Measurements from ENCODE around the gene SLC9B2. TPM values are rescaled to one million over a fixed set of nuclear protein-coding genes. Genes with fewer than 3 reads are reported as not detected.

Gene SLC9B2
- total and polyA plus RNA-seq, 12 donors = 1.00 to 11.4 (median 3.3) TPM

GRCh38 chr4:103052779-103053178 is 23.8 kb downstream of the SLC9B2 start:
- DNase-seq (no peak), ATAC-seq (no peak)
- intact Hi-C loops (cut with DNase I) = no loop called here
- Histone ChIP-seq H3K4me3 (no peak overlapping the region), H3K36me3 (peaks cover 0 to 28% (median 0%) of the 10 kb centered on the region in 9 donors), H3K9me3 (peaks cover 0 to 6% (median 0%) of the 10 kb centered on the region in 11 donors), H3K27me3 (no peaks in the 10 kb centered on the region), H3K4me1 (no peaks in the 10 kb centered on the region), H3K27ac (no peak overlapping the region)
- no peak for TF ChIP-seq CTCF (IDR thresholded peaks at IDR 0.05)
- 75 to 76% methylated on average over 3 of the region's 3 CpGs for WGBS, 2 donors

- Histone ChIP-seq H3K9me3 (peaks cover 0 to 6% (median 0%) of the 10 kb centered on the region in 11 donors), H3K27me3 (no peaks in the 10 kb centered on the region), H3K4me3 (no peak overlapping the region), H3K36me3 (peaks cover 0 to 31% (median 0%) of the 10 kb centered on the region in 9 donors), H3K4me1 (no peaks in the 10 kb centered on the region), H3K27ac (no peak overlapping the region)
- ATAC-seq = no peak
- 95 to 99% methylated on average over 3 of the region's 3 CpGs for WGBS, 2 donors
- no peak for DNase-seq
- TF ChIP-seq CTCF (IDR thresholded peaks at IDR 0.05) = no peak
- intact Hi-C loops (cut with DNase I) = no loop called here
Observed at GRCh38 chr4:103052145-103052544, 24.4 kb downstream of the SLC9B2 start.

GRCh38 chr4:103050736-103051436 is 25.7 kb downstream of the SLC9B2 start:
- H3K9me3 ChIP-seq = peaks cover 0 to 6% (median 0%) of the 10 kb centered on the region in 11 donors
- intact Hi-C loops (cut with DNase I) = no loop called here
- TF ChIP-seq CTCF (IDR thresholded peaks at IDR 0.05) = no peak
- H3K36me3 ChIP-seq = peaks cover 0 to 39% (median 0%) of the 10 kb centered on the region in 9 donors
- no peaks in the 10 kb centered on the region for H3K27me3 ChIP-seq
- H3K4me3 ChIP-seq = no peak overlapping the region
- ATAC-seq = no peak
- no peaks in the 10 kb centered on the region for H3K4me1 ChIP-seq
- DNase-seq = no peak
- no peak overlapping the region for H3K27ac ChIP-seq
- WGBS, 2 donors = 46 to 58% methylated on average over 2 of the region's 2 CpGs

- WGBS, 2 donors = 41 to 45% methylated on average over 5 of the region's 5 CpGs
- peak in 1 of 2 donors; percentile 18 for DNase-seq
- TF ChIP-seq CTCF (IDR thresholded peaks at IDR 0.05) = peak; percentile 31 to 75 (median 70)
Observed at GRCh38 chr4:103046416-103047290, 29.9 kb downstream of the SLC9B2 start.

More at GRCh38 chr4:103046416-103047290, 29.9 kb downstream of the SLC9B2 start:
- Histone ChIP-seq H3K4me1 (no peaks in the 10 kb centered on the region), H3K9me3 (no peaks in the 10 kb centered on the region), H3K27me3 (no peaks in the 10 kb centered on the region), H3K36me3 (peaks cover 0 to 67% (median 3%) of the 10 kb centered on the region in 9 donors), H3K4me3 (no peak overlapping the region), H3K27ac (no peak overlapping the region)
- intact Hi-C loops (cut with DNase I) = loop anchor here in 6 of 10 donors (1.0 to 10.0 kb wide), 5 partner anchors 41 to 53 kb away; partner anchors contain the start of gene BDH2 (in 4 of the 6)
- peak in 7 of 8 donors; percentile 61 to 83 (median 78) for ATAC-seq
